ENCODE results near the gene ZSCAN32.

Gene ZSCAN32

DNA sequence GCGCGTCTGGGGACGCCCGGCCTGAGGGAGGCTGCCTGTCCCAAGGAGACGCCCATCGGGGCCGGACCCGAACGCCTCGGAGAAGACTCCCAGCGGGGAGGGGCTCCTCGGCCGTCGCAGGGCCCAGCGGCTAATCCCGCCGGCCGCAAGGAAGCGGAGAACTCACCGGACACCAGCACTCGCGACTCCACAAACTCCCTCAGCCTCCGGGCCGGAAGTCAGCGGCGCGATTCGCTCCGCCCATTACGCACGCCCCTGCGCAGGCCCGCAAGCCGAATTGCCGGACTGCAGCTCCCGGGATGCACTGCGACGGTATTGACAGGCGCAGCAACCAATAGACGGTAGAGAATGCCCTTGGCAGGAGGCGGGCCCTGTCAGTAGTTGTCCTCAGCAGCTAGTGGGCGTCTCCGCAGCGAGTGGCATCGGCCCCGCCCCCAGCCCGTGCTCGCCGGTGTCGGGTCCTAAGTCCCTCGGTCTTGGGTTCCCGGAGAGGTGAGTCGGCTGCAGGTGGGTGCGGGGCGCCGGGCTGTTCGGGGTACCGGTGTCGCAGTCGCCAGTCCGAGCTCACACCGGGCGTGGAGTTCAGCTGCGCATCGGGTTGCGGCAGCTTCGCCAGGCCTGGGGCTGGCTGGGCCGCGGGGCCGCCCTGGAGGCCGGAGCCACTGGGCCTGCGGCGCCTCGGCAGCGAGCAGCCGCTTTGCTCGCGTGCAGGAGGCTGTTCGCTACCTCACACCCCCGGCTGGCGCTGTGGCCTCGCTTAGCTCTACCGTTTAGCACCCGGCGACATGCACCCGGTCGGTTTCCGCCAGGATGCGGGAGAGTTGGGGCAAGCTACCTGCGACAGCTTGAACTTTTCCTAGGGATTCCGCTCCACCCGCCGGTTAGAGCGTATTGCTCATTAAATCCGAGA lies at the start of gene ZSCAN32, which contains the start of gene ZNF174:
Gene ZSCAN32, minus strand, starts transcription at position 226 of the 910 bp plus-strand sequence. CDS start 3,447 bp downstream, outside the sequence.
Gene ZNF174, plus strand, starts transcription at position 437 of the 910 bp plus-strand sequence. CDS start 790 bp downstream, outside the sequence.
- peak; percentile 99 for DNase-seq

DNA sequence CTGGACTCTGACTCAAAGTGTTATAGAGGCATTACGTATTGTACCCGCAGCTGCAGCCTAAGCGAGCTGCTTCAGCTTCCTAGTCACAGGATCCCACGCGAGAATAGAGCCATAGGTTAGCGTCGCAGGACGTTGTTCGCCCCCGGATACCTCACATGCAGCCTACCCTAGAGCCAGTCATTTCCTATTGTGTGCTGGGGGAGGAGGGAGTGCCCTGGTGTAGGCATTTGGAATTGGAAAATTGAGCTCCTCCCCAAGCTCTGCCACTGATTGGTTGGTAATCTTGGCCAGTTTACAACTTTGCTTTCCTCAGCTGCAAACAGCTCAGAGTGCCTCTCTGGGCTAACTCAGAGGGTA lies 43.2 kb upstream of the ZSCAN32 start:
- peak; percentile 61 for DNase-seq

DNA sequence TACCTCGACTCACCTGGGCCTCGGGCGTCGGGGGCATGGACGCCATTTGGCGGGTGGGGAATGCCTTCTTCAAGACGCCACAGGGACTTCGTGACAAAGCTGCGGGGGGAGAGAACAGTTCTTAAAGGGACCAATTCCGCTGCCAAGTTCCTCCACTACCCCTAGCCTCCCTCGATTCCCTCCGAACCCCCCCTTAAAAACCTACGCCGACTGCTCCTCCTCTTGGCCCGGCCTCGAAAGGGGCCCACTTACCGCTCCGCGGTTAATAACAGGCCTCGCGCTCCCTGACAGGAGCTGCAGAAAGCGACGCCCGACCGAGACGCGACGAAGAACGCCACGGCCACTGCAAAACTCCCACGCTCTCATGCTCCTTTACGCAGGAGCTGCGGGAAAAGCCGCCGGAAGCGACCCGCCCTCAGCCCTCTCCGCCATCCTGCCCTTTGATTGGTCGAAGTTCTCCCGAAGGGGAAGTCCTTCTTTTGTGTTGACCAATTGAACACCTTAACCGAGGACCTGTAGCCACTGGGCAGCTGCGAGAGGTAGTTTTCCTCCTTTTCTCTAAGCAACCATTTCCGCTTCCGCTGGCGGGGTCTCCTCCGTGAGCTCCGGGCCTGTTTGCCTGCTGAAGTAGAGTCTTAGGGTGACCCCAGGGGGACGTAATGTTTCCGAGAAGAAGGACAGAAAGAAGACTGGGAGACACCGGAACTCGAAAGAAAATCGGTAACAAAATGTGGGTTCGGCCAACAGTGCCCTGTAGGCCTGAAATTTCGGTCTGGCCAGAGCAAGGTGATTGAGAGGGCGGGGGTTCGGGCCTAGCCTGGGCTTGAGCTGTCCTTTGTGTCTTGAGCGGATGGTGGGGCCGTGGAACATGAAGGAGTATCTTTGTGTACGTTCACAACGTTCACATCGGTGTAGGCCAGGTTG lies 42.6 kb upstream of the ZSCAN32 start, which contains the start of the genes NAA60 and ZNF597:
Gene NAA60, plus strand, starts transcription at position 573 of the 924 bp plus-strand sequence. CDS start 32,548 bp downstream, outside the sequence.
Gene ZNF597, minus strand, starts transcription at position 397 of the 924 bp plus-strand sequence. Its CDS starts 351 bp downstream, at position 46.
- peak; percentile 94 for DNase-seq

DNA sequence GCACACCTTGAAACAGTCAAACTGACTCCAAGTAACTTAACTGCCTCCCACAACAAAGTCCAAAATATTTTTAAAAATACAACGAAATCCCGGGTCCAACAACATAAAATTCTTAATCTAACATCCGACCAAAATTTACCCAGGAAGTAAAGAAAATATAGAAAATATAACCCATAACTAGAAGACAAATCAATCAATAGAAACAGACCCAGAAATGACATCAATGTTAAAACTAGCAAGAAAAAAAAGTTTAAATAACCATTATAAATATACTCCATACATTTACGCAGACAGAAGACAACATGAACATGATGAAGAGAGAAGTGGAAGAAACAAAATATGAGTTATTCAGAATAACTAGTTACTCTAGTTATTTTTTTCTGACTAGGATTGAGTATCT lies 38.8 kb upstream of the ZSCAN32 start:
- DNase-seq = no peak

DNA sequence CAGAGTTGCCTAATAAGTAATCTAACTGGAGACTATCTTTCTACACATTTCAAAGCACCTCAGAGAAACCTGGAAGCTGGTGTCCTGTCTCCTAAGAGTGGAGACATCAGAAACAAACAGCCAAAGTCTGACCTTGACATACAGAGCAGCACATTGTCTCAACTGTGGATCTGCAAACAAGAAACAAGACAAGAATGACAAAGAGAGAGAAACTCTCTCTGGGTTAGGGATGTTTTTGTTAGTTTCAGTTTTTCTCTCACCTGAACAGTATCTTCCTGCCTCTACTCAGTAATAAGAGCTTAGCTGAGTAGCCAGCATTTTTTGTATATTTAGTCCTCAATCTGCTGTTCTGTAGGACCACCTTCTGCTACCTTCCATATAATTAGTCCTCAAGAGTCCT lies 33.6 kb upstream of the ZSCAN32 start:
- DNase-seq = no peak

- DNase-seq = peak; percentile 70
Observed at GRCh38 chr16:3431779-3432219, 31.0 kb upstream of the ZSCAN32 start.

- no peak for DNase-seq
Observed at GRCh38 chr16:3413730-3414379, 13.1 kb upstream of the ZSCAN32 start.

GRCh38 chr16:3408561-3409197 lies 7.9 kb upstream of the ZSCAN32 start:
- no peak for DNase-seq

DNA sequence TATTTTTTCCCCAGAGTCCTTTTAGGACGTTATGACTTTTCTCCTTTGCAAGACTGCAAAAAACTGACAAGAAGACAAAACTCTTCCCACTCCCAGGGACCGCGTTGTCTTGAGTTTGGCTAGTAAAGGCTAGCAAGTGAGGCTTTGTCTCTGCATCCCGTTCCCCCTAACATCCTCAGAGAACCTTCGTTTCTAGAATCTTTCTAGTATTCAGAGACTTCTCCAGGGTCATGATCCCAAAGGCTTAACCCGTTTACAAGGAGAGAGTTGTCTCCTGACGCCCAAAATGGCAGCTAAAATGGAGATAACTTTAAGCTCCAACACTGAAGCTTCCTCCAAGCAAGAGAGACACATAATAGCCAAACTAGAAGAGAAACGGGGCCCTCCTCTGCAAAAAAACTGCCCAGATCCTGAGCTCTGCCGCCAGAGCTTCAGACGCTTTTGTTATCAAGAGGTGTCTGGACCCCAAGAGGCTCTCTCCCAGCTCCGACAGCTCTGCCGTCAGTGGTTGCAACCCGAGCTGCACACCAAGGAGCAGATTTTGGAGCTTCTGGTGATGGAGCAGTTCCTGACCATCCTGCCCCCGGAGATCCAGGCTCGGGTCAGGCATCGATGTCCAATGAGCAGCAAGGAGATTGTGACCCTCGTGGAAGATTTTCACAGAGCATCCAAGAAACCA lies 1.1 kb upstream of the ZSCAN32 start:
- DNase-seq = peak; percentile 2

GRCh38 chr16:3400446-3400778 lies 392 bp downstream of the ZSCAN32 start:
- DNase-seq = no peak

GRCh38 chr16:3389663-3390338 lies 11.0 kb downstream of the ZSCAN32 start:
- no peak for DNase-seq

- DNase-seq = no peak
Observed at GRCh38 chr16:3388325-3388724, 12.5 kb downstream of the ZSCAN32 start.

DNA sequence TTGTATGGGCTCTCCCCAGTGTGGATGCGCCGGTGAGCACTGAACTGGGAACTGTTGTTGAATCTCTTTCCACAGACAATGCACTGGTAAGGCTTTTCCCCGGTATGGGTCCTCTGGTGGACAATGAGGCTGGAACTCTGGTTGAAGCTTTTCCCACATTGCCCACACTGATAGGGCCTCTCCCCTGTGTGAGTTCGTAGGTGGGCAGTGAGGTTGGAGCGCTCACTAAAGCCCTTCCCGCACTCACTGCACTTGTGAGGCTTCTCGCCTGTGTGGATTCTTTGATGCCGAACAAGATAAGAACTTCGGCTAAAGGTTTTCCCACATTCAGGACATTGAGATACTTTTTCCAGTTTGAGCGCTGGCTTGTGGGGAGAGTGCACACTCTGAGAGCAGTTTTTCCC lies 17.8 kb downstream of the ZSCAN32 start:
- DNase-seq = no peak

DNA sequence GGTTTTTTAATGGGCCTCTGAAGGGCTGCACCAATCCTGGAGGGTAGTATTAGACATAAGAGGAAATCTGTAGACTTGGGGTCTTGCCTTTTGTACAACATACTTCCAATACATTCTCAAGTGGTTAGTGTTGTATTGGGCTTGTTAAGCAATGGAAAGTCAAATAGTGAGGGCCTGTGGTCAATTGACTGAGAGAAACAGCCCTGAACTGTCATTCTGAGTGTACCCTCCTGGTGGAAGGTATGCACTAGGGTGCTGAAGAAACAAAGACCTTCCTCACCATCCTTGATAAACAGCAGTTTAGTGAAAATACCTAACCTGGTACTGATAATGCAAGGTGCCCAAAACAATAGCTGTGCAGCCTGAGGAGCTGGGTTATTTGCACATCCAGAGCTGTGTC lies 22.9 kb downstream of the ZSCAN32 start:
- DNase-seq = no peak

DNA sequence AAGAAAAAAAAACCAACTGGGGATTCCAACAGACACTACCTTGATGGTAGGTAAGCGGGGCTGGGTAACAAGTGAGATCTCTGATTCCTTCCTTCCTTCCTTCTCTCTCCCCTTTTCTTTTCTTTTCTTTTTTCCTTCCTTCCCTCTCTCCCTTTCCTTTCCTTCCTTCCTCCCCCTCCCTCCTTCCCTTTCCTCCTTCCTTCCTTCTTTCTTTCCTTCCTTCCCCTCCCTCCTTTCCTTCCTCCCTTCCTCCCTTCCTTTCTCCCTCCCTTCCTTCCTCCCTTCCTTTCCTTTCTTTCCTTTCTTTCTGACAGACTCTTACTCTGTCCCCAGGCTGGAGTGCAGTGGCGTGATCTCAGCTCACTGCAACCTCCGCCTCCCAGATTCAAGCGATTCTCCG lies 25.1 kb downstream of the ZSCAN32 start:
- DNase-seq = no peak

DNA sequence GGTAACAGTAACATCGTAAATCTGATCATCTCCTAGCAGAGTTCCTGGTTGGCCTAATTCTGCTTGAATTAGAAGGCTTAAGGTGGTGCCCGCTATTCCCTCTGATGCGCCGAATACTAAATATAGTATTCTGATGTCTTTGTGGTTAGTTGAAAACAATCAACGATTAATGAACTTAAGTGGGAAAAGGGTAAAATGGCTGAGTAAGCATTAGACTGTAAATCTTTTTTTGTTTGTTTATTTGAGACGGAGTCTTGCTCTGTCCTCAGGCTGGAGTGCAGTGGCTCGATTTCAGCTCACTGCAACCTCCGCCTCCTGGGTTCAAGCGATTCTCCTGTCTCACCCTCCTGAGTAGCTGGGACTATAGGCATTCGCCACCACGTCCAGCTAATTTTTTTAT lies 31.7 kb downstream of the ZSCAN32 start:
- no peak for DNase-seq

DNA sequence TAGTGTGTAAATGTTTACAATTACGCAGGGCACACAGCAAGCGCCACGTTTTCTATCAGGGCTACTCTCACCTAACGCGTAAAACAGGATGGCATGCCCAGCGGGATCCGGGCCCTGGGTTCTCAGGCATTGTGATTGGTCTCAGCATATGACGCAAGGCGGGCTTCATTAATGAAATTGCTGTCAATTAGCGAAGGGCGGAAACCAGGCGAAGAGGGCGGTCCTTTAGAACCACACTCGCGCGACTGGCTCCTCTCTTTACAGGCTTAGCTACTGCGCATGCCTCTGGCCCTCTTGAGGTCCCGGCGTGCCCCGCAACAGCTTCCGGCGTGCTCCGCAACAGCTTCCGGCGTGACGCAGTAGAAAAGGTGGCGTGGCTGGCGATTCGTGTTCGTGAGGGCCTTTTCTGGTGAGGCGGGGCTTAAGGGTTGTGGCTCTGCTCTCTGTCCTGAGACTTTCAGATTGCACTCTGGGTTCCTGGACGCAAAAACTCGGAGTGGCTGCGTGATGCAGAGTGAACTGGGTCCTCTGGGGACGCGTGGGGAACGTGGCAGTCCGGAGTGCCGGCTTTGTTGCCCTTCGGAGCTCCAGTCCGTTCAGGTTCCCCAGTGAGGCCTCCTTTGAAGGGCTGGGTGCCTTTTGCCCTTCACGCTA lies 35.9 kb downstream of the ZSCAN32 start:
- DNase-seq = peak; percentile 90

- no peak for DNase-seq
Observed at GRCh38 chr16:3363793-3364192, 37.0 kb downstream of the ZSCAN32 start.

- no peak for DNase-seq
Observed at GRCh38 chr16:3362931-3363330, 37.9 kb downstream of the ZSCAN32 start.

GRCh38 chr16:3358871-3359270 lies 41.9 kb downstream of the ZSCAN32 start:
- no peak for DNase-seq

Data from activated CD4-positive, alpha-beta T cell treated with anti-CD3 and anti-CD28 coated beads, Interleukin-10, Interleukin-2, amounts not matched to agents 100 ng/mL and 50 ng/mL, durations not matched to agents 16 hours and 8 hours (primary cell).